Liver (tissue), 2 donors: ENCODE measurements around the gene GPR173.

Source experiments
- YY1 ChIP-seq: IDR thresholded peaks from 2 replicates; pipeline ENCODE4 v1.6.1; 2016; ENCODE audit warnings: antibody characterized with exemption, mild to moderate bottlenecking
- TF ChIP-seq, protein P1 (sequence below): fragments of 150-350 bp; IDR thresholded peaks from 2 replicates; pipeline ENCODE4 v1.5.1; 2017; ENCODE audit warnings: improper control_type of control experiment, low read depth, low read length; ENCODE audit not compliant: missing input control
- donor health status: healthy.

DNA sequence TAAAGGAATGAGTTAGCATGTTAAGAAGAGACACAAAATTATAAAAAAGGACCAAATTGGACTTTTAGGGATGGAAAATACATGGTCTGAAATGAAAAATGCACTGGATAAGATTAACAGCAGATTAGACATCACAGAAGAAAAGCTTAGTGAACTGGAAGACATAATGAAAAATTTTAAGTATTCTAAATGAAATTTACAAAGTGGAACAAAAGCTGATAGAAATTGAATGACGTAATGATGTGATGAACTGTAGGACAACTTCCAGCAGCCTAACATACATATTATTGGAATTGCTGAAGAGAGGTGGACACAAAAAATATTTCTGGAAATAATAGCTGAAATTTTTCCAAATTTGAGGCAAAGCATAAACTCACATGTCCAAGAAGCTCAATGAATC lies 39.6 kb upstream of the GPR173 start:
- TF ChIP-seq, protein P1, sequence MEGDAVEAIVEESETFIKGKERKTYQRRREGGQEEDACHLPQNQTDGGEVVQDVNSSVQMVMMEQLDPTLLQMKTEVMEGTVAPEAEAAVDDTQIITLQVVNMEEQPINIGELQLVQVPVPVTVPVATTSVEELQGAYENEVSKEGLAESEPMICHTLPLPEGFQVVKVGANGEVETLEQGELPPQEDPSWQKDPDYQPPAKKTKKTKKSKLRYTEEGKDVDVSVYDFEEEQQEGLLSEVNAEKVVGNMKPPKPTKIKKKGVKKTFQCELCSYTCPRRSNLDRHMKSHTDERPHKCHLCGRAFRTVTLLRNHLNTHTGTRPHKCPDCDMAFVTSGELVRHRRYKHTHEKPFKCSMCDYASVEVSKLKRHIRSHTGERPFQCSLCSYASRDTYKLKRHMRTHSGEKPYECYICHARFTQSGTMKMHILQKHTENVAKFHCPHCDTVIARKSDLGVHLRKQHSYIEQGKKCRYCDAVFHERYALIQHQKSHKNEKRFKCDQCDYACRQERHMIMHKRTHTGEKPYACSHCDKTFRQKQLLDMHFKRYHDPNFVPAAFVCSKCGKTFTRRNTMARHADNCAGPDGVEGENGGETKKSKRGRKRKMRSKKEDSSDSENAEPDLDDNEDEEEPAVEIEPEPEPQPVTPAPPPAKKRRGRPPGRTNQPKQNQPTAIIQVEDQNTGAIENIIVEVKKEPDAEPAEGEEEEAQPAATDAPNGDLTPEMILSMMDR, result no peak
- no peak for TF ChIP-seq YY1
